GM19240 (cell line): ENCODE data around the gene GPR160.

Source experiments
- DNase-seq: peaks from one replicate; pipeline ENCODE4 v3.0.0; 2011; ENCODE audit warnings: low spot score; ENCODE audit not compliant: insufficient read length

The GPR160 gene

DNA sequence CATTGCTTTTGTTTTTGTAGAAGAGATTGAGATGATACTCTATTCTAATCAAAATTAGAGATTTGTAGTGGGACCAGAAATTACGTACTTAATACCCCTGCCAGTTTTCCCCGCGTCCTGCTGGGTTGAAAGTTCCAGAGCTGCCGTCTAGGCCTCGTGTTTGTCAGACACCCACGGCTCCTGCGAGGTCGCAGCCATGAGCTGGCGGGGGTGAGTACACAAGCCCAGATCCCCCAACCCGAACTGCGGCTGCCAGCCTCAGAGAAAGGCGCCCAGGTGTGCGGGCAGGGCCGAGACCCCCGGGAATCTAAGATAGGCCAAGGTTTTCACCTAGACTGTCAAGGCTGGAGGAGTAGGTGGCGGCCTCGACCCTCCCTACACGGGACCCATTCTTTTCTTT lies 26.3 kb downstream of the GPR160 start:
- no peak for DNase-seq

DNA sequence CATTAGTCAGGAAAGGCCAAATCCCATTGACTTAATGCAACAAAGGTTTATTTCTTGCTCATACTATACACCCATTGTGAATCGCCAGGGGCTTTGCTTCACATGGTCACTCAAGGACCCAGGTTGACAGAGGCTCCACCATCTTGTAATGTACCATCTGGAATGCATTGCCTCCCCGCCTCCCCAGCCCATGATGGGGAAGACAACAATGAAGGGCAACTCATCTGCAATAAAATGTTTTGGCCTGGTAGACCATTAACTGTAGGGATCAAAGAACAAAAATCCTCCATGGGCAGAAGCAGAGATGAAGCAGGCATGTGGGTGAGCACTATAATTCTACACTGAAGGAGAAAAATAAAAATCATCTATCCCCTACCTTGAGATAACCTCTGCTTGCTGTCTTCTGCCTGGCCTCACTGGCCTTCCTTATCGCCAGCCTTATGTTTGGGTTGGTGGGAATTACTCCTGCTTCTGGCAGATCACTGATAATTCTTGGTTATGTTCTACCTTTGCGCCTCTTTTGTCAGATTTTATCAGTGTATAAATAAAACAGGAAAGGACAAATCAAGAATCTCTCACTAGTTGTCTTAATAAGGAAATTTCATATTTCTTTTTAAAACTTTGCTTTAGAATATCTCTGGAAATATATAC lies 37.8 kb downstream of the GPR160 start:
- DNase-seq = no peak

GRCh38 chr3:170076715-170077238 lies 39.0 kb downstream of the GPR160 start:
- DNase-seq = no peak

DNA sequence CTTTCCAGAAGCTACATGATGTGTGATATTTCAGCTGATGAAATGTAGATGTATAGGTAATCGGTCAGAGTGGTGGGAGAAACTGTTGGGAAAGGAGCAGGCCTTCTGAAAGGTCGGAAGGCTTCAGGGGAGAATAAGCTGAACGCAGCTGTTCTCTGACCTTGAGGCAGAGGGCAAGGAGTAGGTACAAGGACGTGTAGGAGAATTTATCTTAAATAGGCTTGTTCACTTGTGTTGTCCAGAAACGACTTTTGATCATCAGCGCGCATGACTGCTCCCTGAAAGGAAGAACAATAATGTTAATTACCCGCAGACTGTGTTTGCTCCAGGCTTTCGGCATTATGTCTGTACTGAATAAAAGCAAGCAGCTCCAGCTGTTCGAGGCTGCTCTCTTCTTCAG lies 39.6 kb downstream of the GPR160 start:
- no peak for DNase-seq

- DNase-seq = no peak
Observed at GRCh38 chr3:170078620-170079281, 41.0 kb downstream of the GPR160 start.

DNA sequence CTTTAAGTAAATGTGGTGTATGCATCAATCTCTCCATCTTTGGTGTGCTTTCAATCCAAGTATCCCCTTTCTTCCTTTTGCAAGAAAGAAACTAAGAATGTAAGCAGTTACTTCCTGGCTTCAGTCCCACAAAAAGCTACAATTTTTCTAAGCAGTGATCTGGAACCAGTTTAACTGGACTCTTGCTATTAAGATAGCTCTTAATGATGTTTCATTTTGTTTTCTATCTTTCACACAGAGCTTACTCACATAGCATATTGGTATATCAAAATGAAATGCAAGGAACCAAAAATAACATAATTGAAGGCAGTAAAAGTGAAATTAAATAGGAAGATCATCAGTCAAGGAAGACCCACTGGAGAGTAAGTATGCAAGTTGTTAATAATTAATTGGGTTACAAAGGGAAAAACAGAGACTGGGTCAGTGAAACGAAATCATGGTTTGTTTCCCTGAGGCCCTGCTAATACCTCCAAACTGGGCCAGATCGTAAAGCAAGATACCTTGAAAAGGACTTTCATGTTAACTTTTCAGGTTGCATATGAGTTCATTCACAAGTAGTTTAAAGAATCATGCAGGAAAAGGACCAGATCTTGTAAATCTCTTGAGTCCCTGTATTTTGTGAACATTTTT lies 41.9 kb downstream of the GPR160 start:
- no peak for DNase-seq

- no peak for DNase-seq
Observed at GRCh38 chr3:170080605-170081004, 42.8 kb downstream of the GPR160 start.

GRCh38 chr3:170081079-170081741 lies 43.4 kb downstream of the GPR160 start:
- DNase-seq = no peak

DNA sequence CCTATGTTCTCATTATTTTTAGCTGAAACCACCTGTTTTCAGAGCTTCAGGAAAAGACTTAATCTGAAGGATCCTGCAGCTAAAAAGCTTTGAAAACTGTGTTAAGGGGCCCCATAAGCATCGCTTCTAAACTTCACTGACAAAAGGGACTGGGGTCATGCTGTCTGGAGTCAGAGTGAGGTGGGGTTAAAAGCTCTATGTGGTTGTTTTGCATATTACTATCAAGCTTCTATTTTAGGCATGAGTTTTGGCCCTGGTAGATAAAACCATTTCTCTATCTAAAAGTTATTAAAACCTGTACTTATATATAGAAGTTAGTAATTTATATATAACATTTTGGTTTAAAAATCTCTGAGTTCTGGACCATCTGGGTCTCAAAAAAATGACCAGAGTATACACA lies 45.5 kb downstream of the GPR160 start:
- DNase-seq = no peak

DNA sequence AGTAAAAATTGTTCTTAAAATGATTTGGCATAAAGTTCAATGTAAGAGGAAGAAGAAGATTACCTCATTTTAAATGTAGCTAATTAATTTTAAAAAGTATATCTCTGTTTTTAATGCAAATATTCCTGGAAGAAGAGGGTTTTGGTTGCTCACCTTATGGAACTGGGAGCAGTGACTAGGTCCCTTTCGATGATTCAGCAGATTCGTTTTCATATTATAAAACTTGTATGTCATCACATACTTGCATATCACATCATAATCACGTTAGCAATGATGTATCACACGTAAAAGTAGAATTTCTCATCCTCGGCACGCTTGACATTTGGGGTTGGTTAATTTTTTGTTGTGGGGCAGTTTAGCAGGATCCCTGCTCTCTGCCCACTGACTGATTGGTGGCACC lies 47.6 kb downstream of the GPR160 start:
- DNase-seq = no peak

DNA sequence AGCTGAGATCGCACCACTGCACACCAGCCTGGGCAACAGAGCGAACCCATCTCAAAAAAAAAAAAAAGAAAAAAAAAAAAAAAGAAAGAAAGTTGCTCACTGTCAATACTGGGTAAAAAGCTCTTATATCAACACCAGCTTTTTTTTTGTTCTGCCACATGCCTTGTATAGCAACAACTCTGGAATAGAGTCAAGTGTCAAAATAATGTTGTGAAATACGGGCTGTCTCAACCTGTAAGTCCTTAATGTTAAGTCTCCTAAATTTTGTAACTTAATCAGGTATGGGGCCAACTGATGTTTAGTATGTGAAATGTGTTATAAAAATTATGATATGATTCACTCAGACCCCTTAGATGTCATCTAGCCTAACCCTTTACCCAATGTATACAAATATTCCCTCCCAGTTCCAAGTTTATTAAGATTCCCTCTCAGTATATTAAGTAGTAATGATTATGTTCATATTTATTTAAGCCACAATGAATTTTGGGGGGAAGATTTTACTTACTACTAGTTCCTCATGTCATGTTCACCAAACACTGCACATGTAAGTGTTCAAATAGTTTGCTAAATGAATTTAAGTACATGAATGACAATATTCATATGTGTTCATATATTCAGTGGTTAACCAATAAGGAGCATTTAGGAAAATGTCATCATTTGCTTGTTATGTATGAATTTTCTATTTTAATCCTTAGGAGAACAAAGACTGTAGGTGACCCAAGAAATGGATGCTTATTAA lies 52.2 kb downstream of the GPR160 start:
- DNase-seq = no peak

DNA sequence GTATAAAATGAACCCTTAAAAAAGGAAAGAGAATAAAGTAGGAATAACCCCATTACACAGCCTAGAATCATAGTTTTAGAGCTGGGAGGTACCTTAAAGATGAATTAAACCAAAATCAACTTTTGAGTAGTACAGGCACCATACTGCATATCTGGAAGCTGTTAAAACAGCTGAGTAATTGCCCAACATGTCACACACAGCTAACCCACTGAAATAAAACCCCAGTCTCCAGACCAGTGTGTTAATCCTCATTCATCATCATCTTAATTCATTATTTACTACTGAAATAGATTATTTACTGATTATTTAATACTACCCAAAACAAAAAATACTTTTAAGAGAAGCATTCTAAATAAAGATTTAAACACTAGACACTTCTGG lies 52.8 kb downstream of the GPR160 start:
- no peak for DNase-seq

DNA sequence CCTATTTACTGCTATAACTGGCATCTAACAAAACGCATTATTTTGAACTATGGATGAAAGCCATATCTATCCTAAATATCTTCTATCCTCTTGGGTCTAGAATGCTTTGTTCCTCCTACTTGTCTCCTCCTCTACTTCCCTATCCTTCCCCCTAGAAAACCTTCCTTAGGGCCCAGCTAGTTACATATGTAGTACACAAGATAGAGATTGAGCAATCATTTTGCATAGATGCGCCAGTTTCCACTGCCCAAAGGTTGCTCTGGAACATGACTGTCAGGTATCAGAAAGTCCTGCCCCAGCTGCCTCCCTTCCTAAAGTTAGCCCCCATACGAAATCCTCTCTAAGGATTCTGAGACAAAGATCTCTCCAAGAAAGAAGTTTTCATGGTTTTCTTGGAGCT lies 55.1 kb downstream of the GPR160 start:
- DNase-seq = no peak

DNA sequence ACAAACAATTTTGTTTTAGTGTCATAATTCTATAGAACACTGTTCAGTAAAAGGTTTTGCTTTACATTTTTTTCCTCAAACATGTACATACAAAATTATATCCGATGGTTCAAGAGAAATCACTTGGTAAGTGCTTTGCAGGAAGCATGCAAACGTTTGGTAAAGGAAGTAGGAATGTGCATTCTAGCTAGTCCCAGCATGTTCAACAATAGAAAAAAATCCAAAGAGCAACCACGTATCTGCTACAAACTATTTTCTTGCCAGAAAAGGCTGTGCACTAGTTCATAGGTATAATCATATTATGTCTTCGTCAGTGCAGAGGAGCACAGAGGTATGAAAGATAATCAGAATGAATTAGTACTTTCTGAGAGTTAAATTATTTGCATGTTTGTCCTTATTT lies 58.0 kb downstream of the GPR160 start:
- no peak for DNase-seq

- DNase-seq = no peak
Observed at GRCh38 chr3:170096342-170096741, 58.5 kb downstream of the GPR160 start.

DNA sequence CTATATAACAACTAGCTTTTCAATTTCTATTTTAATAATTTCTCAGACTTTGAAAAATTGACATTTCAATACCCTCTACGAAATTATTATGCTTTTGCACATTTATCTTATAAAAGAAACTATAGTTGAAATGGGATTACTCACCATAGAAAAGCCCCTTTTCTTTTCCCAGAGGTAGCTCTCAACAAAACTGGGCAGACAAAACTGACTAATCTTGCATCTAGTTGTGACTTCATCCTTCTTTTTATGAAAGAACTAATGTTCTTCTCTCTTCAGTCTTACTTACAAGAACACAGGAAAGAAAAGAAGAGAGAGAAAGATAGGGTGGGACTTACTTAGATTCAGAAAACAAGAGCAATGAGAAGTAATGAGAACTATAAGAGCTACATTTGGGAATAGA lies 61.0 kb downstream of the GPR160 start:
- DNase-seq = no peak

GRCh38 chr3:170100944-170101343 lies 63.1 kb downstream of the GPR160 start:
- DNase-seq = no peak

GRCh38 chr3:170102431-170102830 lies 64.6 kb downstream of the GPR160 start:
- no peak for DNase-seq

DNA sequence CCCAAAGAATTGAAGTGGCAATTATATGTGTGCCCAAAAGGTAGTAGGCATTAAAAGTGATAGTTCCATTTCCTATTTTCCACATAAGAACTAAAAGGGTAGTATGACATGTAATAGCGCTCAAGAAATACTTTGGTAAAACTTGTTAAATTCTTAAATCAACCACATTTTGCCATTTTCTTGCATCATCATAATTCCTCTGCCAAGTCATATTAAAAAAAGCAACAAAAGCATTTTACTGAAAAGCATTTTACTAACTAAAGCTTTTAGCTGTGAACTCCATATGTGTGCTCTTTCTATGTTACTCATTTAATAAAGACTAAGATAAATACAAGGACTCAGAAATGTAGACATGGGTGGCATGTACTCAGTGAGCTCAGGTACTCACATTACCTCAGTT lies 70.1 kb downstream of the GPR160 start:
- DNase-seq = no peak

GRCh38 chr3:170108955-170109354 lies 71.2 kb downstream of the GPR160 start:
- no peak for DNase-seq

- no peak for DNase-seq
Observed at GRCh38 chr3:170109579-170110293, 71.9 kb downstream of the GPR160 start.
